Gastroesophageal sphincter (tissue), 4 donors: ENCODE measurements around the gene NAA10. TPM values are rescaled to one million over a fixed set of nuclear protein-coding genes. Genes with fewer than 3 reads are reported as not detected.

ENCODE experiments used
- ATAC-seq: fragments of 150-250 bp; one replicate; pipeline ENCODE4 v1.9.1; 2016; ENCODE audit warnings: mild to moderate bottlenecking, moderate library complexity
- H3K27ac ChIP-seq, 4 donors: fragments of 200-600 bp; sonication (generic) in 3 of 4; 1 replicate in 3 of 4; 2 replicates in 1 of 4; pipeline ENCODE4 v1.5.1; 2016 to 2019
- H3K27me3 ChIP-seq: fragments of 200-600 bp; sonication (generic); one replicate; pipeline ENCODE4 v1.5.1; 2019
- H3K36me3 ChIP-seq, 2 donors: fragments of 200-600 bp; sonication (generic); one replicate each; pipeline ENCODE4 v1.5.1; 2019; ENCODE audit warnings: control low read depth in 1 of 2
- H3K4me1 ChIP-seq, 3 donors: fragments of 200-600 bp; sonication (generic); 1 replicate in 2 of 3; 2 replicates in 1 of 3; pipeline ENCODE4 v1.5.1; 2016 to 2019; ENCODE audit warnings: control low read depth in 2 of 3
- H3K4me3 ChIP-seq, 2 donors: fragments of 200-600 bp; sonication (generic); one replicate each; pipeline ENCODE4 v1.5.1; 2019; ENCODE audit warnings: mild to moderate bottlenecking in 1 of 2, moderate library complexity in 1 of 2
- H3K9me3 ChIP-seq, 3 donors: fragments of 200-600 bp; sonication (generic); one replicate each; pipeline ENCODE4 v1.5.1; 2017 to 2019; ENCODE audit warnings: control low read depth in 2 of 3
- CTCF ChIP-seq, 4 experiments: fragments of 200-600 bp in 2 of 4; fragments of 450-650 bp in 2 of 4; sonication (generic) in 1 of 4; IDR thresholded peaks; one replicate each; pipeline ENCODE4 v1.5.1; 2017 to 2019; ENCODE audit warnings: antibody characterized with exemption in 4 of 4, mild to moderate bottlenecking in 2 of 4, moderate library complexity in 2 of 4
- EP300 ChIP-seq: sonication (generic); formaldehyde crosslinking; IDR thresholded peaks from one replicate; pipeline ENCODE4 v1.6.1; 2017; ENCODE audit warnings: antibody characterized with exemption, mild to moderate bottlenecking
- POLR2A ChIP-seq, 2 donors: fragments of 450-650 bp; IDR thresholded peaks; one replicate each; pipeline ENCODE4 v1.6.1; 2017; ENCODE audit warnings: antibody characterized with exemption in 2 of 2, mild to moderate bottlenecking in 2 of 2, moderate library complexity in 1 of 2
- POLR2AphosphoS5 ChIP-seq: sonication (generic); formaldehyde crosslinking; IDR thresholded peaks from one replicate; pipeline ENCODE4 v1.6.1; 2017; ENCODE audit warnings: antibody characterized with exemption
- WGBS, 2 donors: methylation state at CpG; one replicate each; pipeline ENCODE4 v1.1.5; 2018; ENCODE audit warnings: low coverage in 1 of 2; 5-methylcytosine and 5-hydroxymethylcytosine counted together
- total RNA-seq, 4 donors: library from RNA; depleted of rRNA; stranded (reverse); fragments of >200 nt; gene quantifications; one replicate each; pipeline ENCODE4 v1.1.0, GENCODE V29; 2016

NAA10 gene
- total RNA-seq, 4 donors from 2014 or later: 68.3 to 103 (median 89.2) TPM

- no peak for ATAC-seq
- TF ChIP-seq POLR2A (IDR thresholded peaks at IDR 0.05) (no peak), POLR2AphosphoS5 (no peak), EP300 (no peak), CTCF (IDR thresholded peaks at IDR 0.05) (no peak)
- Histone ChIP-seq H3K4me3 (peak overlapping the region; percentile 65 to 76), H3K36me3 (peaks cover 0 to under 1% of the 10 kb centered on the region in 2 donors), H3K27me3 (no peaks in the 10 kb centered on the region), H3K27ac (peak overlapping the region; percentile 94 to 99 (median 98)), H3K9me3 (no peaks in the 10 kb centered on the region), H3K4me1 (peaks cover 2 to 68% (median 39%) of the 10 kb centered on the region in 3 donors)
- WGBS, 2 donors: 27% methylated on average over 5 of the region's 25 CpGs; no CpG with 5 or more reads in 1 of the 2 donors
Observed at GRCh38 chrX:153969125-153969903, 34.5 kb upstream of the NAA10 start.

- Histone ChIP-seq H3K27me3 (no peaks in the 10 kb centered on the region), H3K36me3 (peaks cover 0 to 6% of the 10 kb centered on the region in 2 donors), H3K4me1 (peaks cover 2 to 64% (median 36%) of the 10 kb centered on the region in 3 donors), H3K4me3 (peak overlapping the region in 1 of 2 donors; percentile 76), H3K9me3 (no peaks in the 10 kb centered on the region), H3K27ac (peak overlapping the region in 3 of 4 donors; percentile 97 to 99 (median 99))
- TF ChIP-seq EP300 (no peak), CTCF (IDR thresholded peaks at IDR 0.05) (no peak), POLR2AphosphoS5 (no peak), POLR2A (IDR thresholded peaks at IDR 0.05) (no peak)
- 37% methylated on average over 2 of the region's 12 CpGs; no CpG with 5 or more reads in 1 of the 2 donors for WGBS, 2 donors
- no peak for ATAC-seq
Observed at GRCh38 chrX:153968754-153969124, 33.9 kb upstream of the NAA10 start.

- peaks cover 0 to 11% of the 10 kb centered on the region in 2 donors for H3K36me3 ChIP-seq
- 92% methylated on average over 6 of the region's 9 CpGs; no CpG with 5 or more reads in 1 of the 2 donors for WGBS, 2 donors
- peaks cover 2 to 59% (median 34%) of the 10 kb centered on the region in 3 donors for H3K4me1 ChIP-seq
- peak overlapping the region in 1 of 2 donors; percentile 76 for H3K4me3 ChIP-seq
- H3K27me3 ChIP-seq: no peaks in the 10 kb centered on the region
- ATAC-seq: no peak
- TF ChIP-seq EP300 (no peak), POLR2AphosphoS5 (no peak), POLR2A (IDR thresholded peaks at IDR 0.05) (no peak)
- H3K27ac ChIP-seq: peak overlapping the region in 3 of 4 donors; percentile 97 to 99 (median 99)
- H3K9me3 ChIP-seq: no peaks in the 10 kb centered on the region
Observed at GRCh38 chrX:153968255-153968654, 33.4 kb upstream of the NAA10 start.

- H3K4me1 ChIP-seq: peaks cover 2 to 58% (median 34%) of the 10 kb centered on the region in 3 donors
- H3K27ac ChIP-seq: peak overlapping the region in 3 of 4 donors; percentile 97 to 99 (median 99)
- H3K9me3 ChIP-seq: no peaks in the 10 kb centered on the region
- H3K36me3 ChIP-seq: peaks cover 0 to 17% of the 10 kb centered on the region in 2 donors
- H3K27me3 ChIP-seq: no peaks in the 10 kb centered on the region
- peak overlapping the region in 1 of 2 donors; percentile 76 for H3K4me3 ChIP-seq
- WGBS, 2 donors: 63% methylated on average over 13 of the region's 16 CpGs; no CpG with 5 or more reads in 1 of the 2 donors
- no peak for ATAC-seq
- TF ChIP-seq POLR2A (IDR thresholded peaks at IDR 0.05): no peak
- no peak for TF ChIP-seq CTCF (IDR thresholded peaks at IDR 0.05)
- TF ChIP-seq EP300: no peak
- TF ChIP-seq POLR2AphosphoS5: no peak
Observed at GRCh38 chrX:153967536-153968224, 32.8 kb upstream of the NAA10 start.

GRCh38 chrX:153966841-153967535 is 32.2 kb upstream of the NAA10 start:
- H3K4me1 ChIP-seq: peaks cover 2 to 58% (median 34%) of the 10 kb centered on the region in 3 donors
- WGBS, 2 donors: 82% methylated on average over 5 of the region's 14 CpGs; no CpG with 5 or more reads in 1 of the 2 donors
- H3K27ac ChIP-seq: peak overlapping the region in 3 of 4 donors; percentile 97 to 99 (median 99)
- ATAC-seq: no peak
- no peaks in the 10 kb centered on the region for H3K27me3 ChIP-seq
- H3K4me3 ChIP-seq: no peak overlapping the region
- no peaks in the 10 kb centered on the region for H3K9me3 ChIP-seq
- no peak for TF ChIP-seq CTCF (IDR thresholded peaks at IDR 0.05)
- TF ChIP-seq EP300: no peak
- TF ChIP-seq POLR2A (IDR thresholded peaks at IDR 0.05): no peak
- TF ChIP-seq POLR2AphosphoS5: no peak
- peaks cover 0 to 24% of the 10 kb centered on the region in 2 donors for H3K36me3 ChIP-seq
